A549 (cell line): Measurements from ENCODE around the gene UBE2H.

Experiments
- CBX2 ChIP-seq: fragments of 200-600 bp; sonication (generic); IDR thresholded peaks from 2 replicates; pipeline ENCODE4 v1.6.1; 2016; ENCODE audit warnings: low read depth, mild to moderate bottlenecking, borderline replicate concordance
- CHD4 ChIP-seq: fragments of 200-600 bp; sonication (generic); IDR thresholded peaks from 2 replicates; pipeline ENCODE4 v1.6.1; 2016; ENCODE audit warnings: antibody characterized with exemption, mild to moderate bottlenecking, borderline replicate concordance
- REST ChIP-seq: fragments of 200-600 bp; sonication (generic); IDR thresholded peaks from 2 replicates; pipeline ENCODE4 v1.6.1; 2016; ENCODE audit warnings: antibody characterized with exemption, mild to moderate bottlenecking, moderate library complexity
- SMC3 ChIP-seq: fragments of >200 bp; sonication (Bioruptor Twin); formaldehyde crosslinking; IDR thresholded peaks from 3 replicates; pipeline ENCODE4 v1.6.1; 2018; ENCODE audit warnings: inconsistent platforms
- TF ChIP-seq, protein P1 (sequence below): fragments of >200 bp; sonication (Bioruptor Twin); formaldehyde crosslinking; IDR thresholded peaks from 3 replicates; pipeline ENCODE4 v1.5.1; 2016

DNA sequence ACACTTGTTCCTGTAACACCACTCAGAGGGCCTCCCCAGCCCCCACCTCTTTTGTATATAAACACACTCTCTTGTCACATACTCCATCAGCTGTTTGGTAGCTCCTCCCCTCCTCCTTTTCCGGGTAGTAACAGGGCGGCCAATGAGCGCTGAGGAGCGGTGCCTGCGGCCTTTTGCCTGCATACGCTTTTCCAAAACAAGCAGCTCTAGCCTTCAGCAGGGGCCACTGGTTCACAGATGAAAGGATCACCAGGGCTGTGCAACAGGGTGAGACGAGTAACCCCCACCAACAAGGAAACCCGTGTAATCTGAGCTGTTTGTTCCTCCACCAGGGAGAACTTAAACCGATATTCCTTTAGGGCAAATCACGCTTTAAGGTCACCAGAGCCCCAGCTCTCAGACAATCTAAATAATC lies 3.9 kb downstream of the UBE2H start:
- TF ChIP-seq, protein P1, sequence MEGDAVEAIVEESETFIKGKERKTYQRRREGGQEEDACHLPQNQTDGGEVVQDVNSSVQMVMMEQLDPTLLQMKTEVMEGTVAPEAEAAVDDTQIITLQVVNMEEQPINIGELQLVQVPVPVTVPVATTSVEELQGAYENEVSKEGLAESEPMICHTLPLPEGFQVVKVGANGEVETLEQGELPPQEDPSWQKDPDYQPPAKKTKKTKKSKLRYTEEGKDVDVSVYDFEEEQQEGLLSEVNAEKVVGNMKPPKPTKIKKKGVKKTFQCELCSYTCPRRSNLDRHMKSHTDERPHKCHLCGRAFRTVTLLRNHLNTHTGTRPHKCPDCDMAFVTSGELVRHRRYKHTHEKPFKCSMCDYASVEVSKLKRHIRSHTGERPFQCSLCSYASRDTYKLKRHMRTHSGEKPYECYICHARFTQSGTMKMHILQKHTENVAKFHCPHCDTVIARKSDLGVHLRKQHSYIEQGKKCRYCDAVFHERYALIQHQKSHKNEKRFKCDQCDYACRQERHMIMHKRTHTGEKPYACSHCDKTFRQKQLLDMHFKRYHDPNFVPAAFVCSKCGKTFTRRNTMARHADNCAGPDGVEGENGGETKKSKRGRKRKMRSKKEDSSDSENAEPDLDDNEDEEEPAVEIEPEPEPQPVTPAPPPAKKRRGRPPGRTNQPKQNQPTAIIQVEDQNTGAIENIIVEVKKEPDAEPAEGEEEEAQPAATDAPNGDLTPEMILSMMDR, result no peak
- TF ChIP-seq SMC3, result 0 out of 3 replicates have a peak, but pooled peaks have one; percentile 13
- TF ChIP-seq CHD4, result no peak
- no peak for TF ChIP-seq REST
- TF ChIP-seq CBX2, result no peak
